Nephron progenitor cell (in vitro differentiated cells): ENCODE data around the gene CCDC187.

Source experiments
- DNase-seq: peaks from one replicate; pipeline ENCODE4 v3.0.0; 2021
- H3K27ac Mint-ChIP-seq: 2 replicates; pipeline ENCODE4 v1.8.0; 2021; ENCODE audit warnings: mild to moderate bottlenecking, moderate library complexity, mixed read lengths
- H3K27me3 Mint-ChIP-seq: 2 replicates; pipeline ENCODE4 v1.8.0; 2021; ENCODE audit warnings: mild to moderate bottlenecking, low read depth, mixed read lengths; ENCODE audit not compliant: poor library complexity
- H3K36me3 Mint-ChIP-seq: 2 replicates; pipeline ENCODE4 v1.8.0; 2021; ENCODE audit warnings: low read depth, mixed read lengths
- H3K4me1 Mint-ChIP-seq: 2 replicates; pipeline ENCODE4 v1.8.0; 2021; ENCODE audit warnings: mixed read lengths
- H3K4me3 Mint-ChIP-seq: 2 replicates; pipeline ENCODE4 v1.8.0; 2021; ENCODE audit warnings: mild to moderate bottlenecking, moderate library complexity, mixed read lengths
- H3K9me3 Mint-ChIP-seq: 2 replicates; pipeline ENCODE4 v1.8.0; 2021; ENCODE audit warnings: mild to moderate bottlenecking, moderate library complexity, mixed read lengths
- CTCF ChIP-seq: fragments of 200-600 bp; sonication (generic); IDR thresholded peaks from 2 replicates; pipeline ENCODE4 v1.5.0; 2021; ENCODE audit warnings: antibody characterized with exemption

Gene CCDC187

GRCh38 chr9:136337416-136338395, 33.8 kb upstream of the CCDC187 start:
- Mint-ChIP-seq H3K36me3 (no peaks in the 10 kb centered on the region), H3K4me3 (no peak overlapping the region), H3K27ac (no peak overlapping the region), H3K4me1 (peaks cover 14% of the 10 kb centered on the region), H3K9me3 (no peaks in the 10 kb centered on the region), H3K27me3 (no peaks in the 10 kb centered on the region)
- no peak for TF ChIP-seq CTCF
- DNase-seq: no peak

GRCh38 chr9:136336881-136337280, 33.0 kb upstream of the CCDC187 start:
- no peaks in the 10 kb centered on the region for H3K27me3 Mint-ChIP-seq
- H3K36me3 Mint-ChIP-seq: no peaks in the 10 kb centered on the region
- no peak for TF ChIP-seq CTCF

GRCh38 chr9:136336156-136336870, 32.4 kb upstream of the CCDC187 start:
- Mint-ChIP-seq H3K36me3 (no peaks in the 10 kb centered on the region), H3K27me3 (no peaks in the 10 kb centered on the region), H3K9me3 (no peaks in the 10 kb centered on the region), H3K27ac (no peak overlapping the region), H3K4me1 (peaks cover 7% of the 10 kb centered on the region), H3K4me3 (no peak overlapping the region)
- no peak for TF ChIP-seq CTCF
- DNase-seq: no peak

More at GRCh38 chr9:136336881-136337280, 33.0 kb upstream of the CCDC187 start:
- Mint-ChIP-seq H3K27ac (no peak overlapping the region), H3K9me3 (no peaks in the 10 kb centered on the region), H3K4me1 (peaks cover 11% of the 10 kb centered on the region), H3K4me3 (no peak overlapping the region)
- no peak for DNase-seq

GRCh38 chr9:136335296-136336155, 31.6 kb upstream of the CCDC187 start:
- no peaks in the 10 kb centered on the region for H3K27me3 Mint-ChIP-seq
- H3K4me3 Mint-ChIP-seq: no peak overlapping the region
- H3K27ac Mint-ChIP-seq: no peak overlapping the region
- no peak for DNase-seq
- no peaks in the 10 kb centered on the region for H3K9me3 Mint-ChIP-seq
- TF ChIP-seq CTCF: no peak
- H3K36me3 Mint-ChIP-seq: no peaks in the 10 kb centered on the region
- peaks cover 11% of the 10 kb centered on the region for H3K4me1 Mint-ChIP-seq

- no peak for TF ChIP-seq CTCF
- Mint-ChIP-seq H3K4me1 (peaks cover 15% of the 10 kb centered on the region), H3K36me3 (no peaks in the 10 kb centered on the region), H3K27ac (no peak overlapping the region), H3K27me3 (no peaks in the 10 kb centered on the region), H3K9me3 (no peaks in the 10 kb centered on the region), H3K4me3 (no peak overlapping the region)
- no peak for DNase-seq
Measured at GRCh38 chr9:136334541-136334940, 30.6 kb upstream of the CCDC187 start.
